Brain microvascular endothelial cell (primary cell): ENCODE measurements around the gene KCNQ1.

Experiments
- DNase-seq: peaks from one replicate; pipeline ENCODE4 v3.0.0-alpha.2; 2020
- H3K27ac ChIP-seq: fragments of 250-450 bp; sonication (Bioruptor Pico); 2 replicates; pipeline ENCODE4 v1.5.1; 2020; ENCODE audit warnings: mild to moderate bottlenecking, moderate library complexity
- H3K27me3 ChIP-seq: fragments of 250-450 bp; sonication (Bioruptor Pico); replicated peaks from 2 replicates; pipeline ENCODE4 v1.5.1; 2020; ENCODE audit warnings: mild to moderate bottlenecking
- H3K36me3 ChIP-seq: fragments of 250-450 bp; sonication (Bioruptor Pico); replicated peaks from 2 replicates; pipeline ENCODE4 v1.5.1; 2020; ENCODE audit warnings: mild to moderate bottlenecking
- H3K4me3 ChIP-seq: 2 replicates; pipeline ENCODE4 v1.5.1; 2011; ENCODE audit warnings: low read depth, mild to moderate bottlenecking, control low read depth, low read length, moderate library complexity
- CTCF ChIP-seq: IDR thresholded peaks from 2 replicates; pipeline ENCODE4 v1.5.1; 2011; ENCODE audit warnings: low read depth, mild to moderate bottlenecking, moderate library complexity, low read length, control low read depth, inconsistent platforms; ENCODE audit errors: missing control alignments
- in situ Hi-C: cut with HindIII; loops from 2 replicates; pipeline ENCODE4 v1.10.0; 2017; ENCODE audit warnings: low sequenced_read_pairs, low pct_ligation_motif_present

Gene KCNQ1

GRCh38 chr11:2561696-2562581 is 117.1 kb downstream of the KCNQ1 start:
- in situ Hi-C loops, result no loop called here
- DNase-seq, result no peak

GRCh38 chr11:2562890-2563212 is 118.0 kb downstream of the KCNQ1 start:
- TF ChIP-seq CTCF, result no peak
- H3K27ac ChIP-seq, result no peak overlapping the region
- no peaks in the 10 kb centered on the region for H3K27me3 ChIP-seq
- in situ Hi-C loops, result no loop called here
- H3K4me3 ChIP-seq, result no peak overlapping the region
- DNase-seq, result no peak
- H3K36me3 ChIP-seq, result no peaks in the 10 kb centered on the region

More at GRCh38 chr11:2561696-2562581, 117.1 kb downstream of the KCNQ1 start:
- Histone ChIP-seq H3K36me3 (no peaks in the 10 kb centered on the region), H3K27ac (no peak overlapping the region), H3K4me3 (no peak overlapping the region), H3K27me3 (no peaks in the 10 kb centered on the region)
- no peak for TF ChIP-seq CTCF

GRCh38 chr11:2563213-2564007 is 118.6 kb downstream of the KCNQ1 start:
- Histone ChIP-seq H3K36me3 (no peaks in the 10 kb centered on the region), H3K27ac (no peak overlapping the region), H3K4me3 (no peak overlapping the region), H3K27me3 (no peaks in the 10 kb centered on the region)
- no peak for TF ChIP-seq CTCF
- no peak for DNase-seq
- in situ Hi-C loops, result no loop called here

- H3K27ac ChIP-seq, result no peak overlapping the region
- H3K27me3 ChIP-seq, result no peaks in the 10 kb centered on the region
- no peaks in the 10 kb centered on the region for H3K36me3 ChIP-seq
- no peak for DNase-seq
- in situ Hi-C loops, result no loop called here
- TF ChIP-seq CTCF, result no peak
- no peak overlapping the region for H3K4me3 ChIP-seq
Observed at GRCh38 chr11:2564008-2564530, 119.3 kb downstream of the KCNQ1 start.

- in situ Hi-C loops, result no loop called here
- TF ChIP-seq CTCF, result no peak
- DNase-seq, result no peak
- H3K36me3 ChIP-seq, result no peaks in the 10 kb centered on the region
- no peak overlapping the region for H3K27ac ChIP-seq
- no peak overlapping the region for H3K4me3 ChIP-seq
- no peaks in the 10 kb centered on the region for H3K27me3 ChIP-seq
Observed at GRCh38 chr11:2564588-2565425, 120.0 kb downstream of the KCNQ1 start.
